ENCODE data around the gene SLC12A2.

DNA sequence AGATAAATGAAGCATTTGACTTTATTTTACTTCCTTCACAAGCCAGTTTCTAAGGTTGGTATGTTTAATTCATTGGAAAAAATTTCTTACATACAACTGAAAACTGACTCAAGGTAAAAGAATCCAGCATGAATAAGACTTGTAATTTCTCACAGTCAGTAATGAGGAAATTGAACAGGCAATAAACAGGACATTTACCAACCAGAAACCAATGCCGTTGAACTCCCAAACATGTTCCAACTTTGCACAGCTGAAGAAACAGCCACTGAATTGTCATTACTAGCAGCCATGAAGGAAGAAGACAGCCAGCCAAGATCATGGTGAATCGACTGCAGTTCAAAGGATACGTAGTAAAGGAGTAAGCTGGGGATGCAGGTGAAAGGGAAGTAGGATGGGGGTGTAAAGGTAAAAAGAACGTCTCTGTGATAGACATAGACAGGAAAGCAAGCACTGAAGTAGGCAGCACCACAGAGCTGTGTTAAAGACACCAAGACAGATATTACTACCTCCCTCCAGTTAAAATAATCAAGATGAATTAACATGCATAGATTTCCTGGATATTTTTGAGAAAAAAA, 21.3 kb upstream of the SLC12A2 start:
- TF ChIP-seq EP300 (IDR thresholded peaks at IDR 0.05; ENCODE audit: borderline replicate concordance) (no peak), YY1 (IDR thresholded peaks at IDR 0.05; ENCODE audit: low read depth) (no peak), TAF1 (IDR thresholded peaks at IDR 0.05; ENCODE audit: low read depth) (no peak), CREB1 (IDR thresholded peaks at IDR 0.05; ENCODE audit: low read depth) (no peak), CEBPB (IDR thresholded peaks at IDR 0.05) (no peak)

Measured in Ishikawa (cell line).